Skeletal muscle tissue (tissue), 4 donors: ENCODE results near the gene LRRC4. TPM values are rescaled to one million over a fixed set of nuclear protein-coding genes. Genes with fewer than 3 reads are reported as not detected.

Experiments used
- H3K27ac ChIP-seq: one replicate; pipeline ENCODE4 v1.7.0; 2013; ENCODE audit warnings: mild to moderate bottlenecking, low read depth, low read length, inconsistent platforms
- H3K27me3 ChIP-seq, 3 donors: one replicate each; pipeline ENCODE4 v1.7.0; 2013; ENCODE audit warnings: low read length in 3 of 3; ENCODE audit not compliant: control insufficient read depth in 3 of 3, insufficient read depth in 3 of 3
- H3K36me3 ChIP-seq, 3 donors: one replicate each; pipeline ENCODE4 v1.7.0; 2013; ENCODE audit warnings: low read length in 3 of 3; ENCODE audit not compliant: control insufficient read depth in 3 of 3, insufficient read depth in 3 of 3
- H3K4me1 ChIP-seq, 3 donors: one replicate each; pipeline ENCODE4 v1.7.0; 2013; ENCODE audit warnings: low read length in 3 of 3, mild to moderate bottlenecking in 3 of 3; ENCODE audit not compliant: control insufficient read depth in 3 of 3, insufficient read depth in 3 of 3
- H3K4me3 ChIP-seq, 3 donors: one replicate each; pipeline ENCODE4 v1.7.0; 2013; ENCODE audit warnings: low read length in 3 of 3
- H3K9ac ChIP-seq, 3 donors: one replicate each; pipeline ENCODE4 v1.7.0; 2013; ENCODE audit warnings: low read length in 3 of 3, mild to moderate bottlenecking in 3 of 3, moderate library complexity in 2 of 3, low read depth in 1 of 3
- H3K9me3 ChIP-seq, 3 donors: one replicate each; pipeline ENCODE4 v1.7.0; 2013; ENCODE audit warnings: low read length in 3 of 3; ENCODE audit not compliant: control insufficient read depth in 3 of 3
- total RNA-seq: library from RNA; depleted of rRNA; stranded (reverse); fragments of >200 nt; gene quantifications from one replicate; pipeline ENCODE4 v1.2.3, GENCODE V29; 2014
- donor health status: Osteomylitis.

LRRC4 gene
- total RNA-seq, 1 donor from 2014 or later = 1.0 TPM

GRCh38 chr7:128073671-128074310 lies 42.6 kb upstream of the LRRC4 start:
- Histone ChIP-seq H3K4me1 (peaks cover 0 to 3% (median 0%) of the 10 kb centered on the region in 3 donors), H3K4me3 (no peak overlapping the region), H3K9me3 (no peaks in the 10 kb centered on the region), H3K27ac (no peak overlapping the region), H3K27me3 (no peaks in the 10 kb centered on the region), H3K36me3 (peaks cover 4 to 10% (median 6%) of the 10 kb centered on the region in 3 donors), H3K9ac (no peak overlapping the region)

GRCh38 chr7:128071801-128072200 lies 40.6 kb upstream of the LRRC4 start:
- no peaks in the 10 kb centered on the region for H3K27me3 ChIP-seq
- peaks cover 4 to 5% (median 5%) of the 10 kb centered on the region in 3 donors for H3K36me3 ChIP-seq
- no peak overlapping the region for H3K4me3 ChIP-seq
- H3K4me1 ChIP-seq = peaks cover 0 to 2% (median 0%) of the 10 kb centered on the region in 3 donors
- no peak overlapping the region for H3K9ac ChIP-seq
- H3K9me3 ChIP-seq = no peaks in the 10 kb centered on the region
- H3K27ac ChIP-seq = no peak overlapping the region

GRCh38 chr7:128071376-128071775 lies 40.1 kb upstream of the LRRC4 start:
- Histone ChIP-seq H3K4me1 (no peaks in the 10 kb centered on the region), H3K36me3 (peaks cover 3 to 5% (median 4%) of the 10 kb centered on the region in 3 donors), H3K9ac (no peak overlapping the region), H3K27ac (no peak overlapping the region), H3K27me3 (no peaks in the 10 kb centered on the region), H3K9me3 (no peaks in the 10 kb centered on the region), H3K4me3 (no peak overlapping the region)

GRCh38 chr7:128069373-128070364 lies 38.4 kb upstream of the LRRC4 start:
- H3K27ac ChIP-seq = no peak overlapping the region
- no peaks in the 10 kb centered on the region for H3K27me3 ChIP-seq
- no peak overlapping the region for H3K9ac ChIP-seq
- H3K4me3 ChIP-seq = no peak overlapping the region
- peaks cover 3 to 5% (median 4%) of the 10 kb centered on the region in 3 donors for H3K36me3 ChIP-seq
- no peaks in the 10 kb centered on the region for H3K9me3 ChIP-seq
- H3K4me1 ChIP-seq = no peaks in the 10 kb centered on the region

- H3K9ac ChIP-seq = no peak overlapping the region
- no peaks in the 10 kb centered on the region for H3K9me3 ChIP-seq
- no peaks in the 10 kb centered on the region for H3K36me3 ChIP-seq
- no peak overlapping the region for H3K27ac ChIP-seq
- H3K27me3 ChIP-seq = no peaks in the 10 kb centered on the region
- no peaks in the 10 kb centered on the region for H3K4me1 ChIP-seq
- no peak overlapping the region for H3K4me3 ChIP-seq
These were observed 37.5 kb upstream of the LRRC4 start for GRCh38 chr7:128068785-128069184.

GRCh38 chr7:128067983-128068382 lies 36.7 kb upstream of the LRRC4 start:
- no peaks in the 10 kb centered on the region for H3K9me3 ChIP-seq
- no peak overlapping the region for H3K9ac ChIP-seq
- no peaks in the 10 kb centered on the region for H3K36me3 ChIP-seq
- no peak overlapping the region for H3K4me3 ChIP-seq
- H3K27ac ChIP-seq = no peak overlapping the region
- no peaks in the 10 kb centered on the region for H3K4me1 ChIP-seq
- no peaks in the 10 kb centered on the region for H3K27me3 ChIP-seq

- Histone ChIP-seq H3K9ac (no peak overlapping the region), H3K9me3 (no peaks in the 10 kb centered on the region), H3K27ac (no peak overlapping the region), H3K4me3 (no peak overlapping the region), H3K36me3 (no peaks in the 10 kb centered on the region), H3K27me3 (no peaks in the 10 kb centered on the region), H3K4me1 (no peaks in the 10 kb centered on the region)
These were observed 35.6 kb upstream of the LRRC4 start for GRCh38 chr7:128066858-128067257.

- no peak overlapping the region for H3K4me3 ChIP-seq
- no peaks in the 10 kb centered on the region for H3K4me1 ChIP-seq
- H3K27ac ChIP-seq = no peak overlapping the region
- no peaks in the 10 kb centered on the region for H3K36me3 ChIP-seq
- no peaks in the 10 kb centered on the region for H3K9me3 ChIP-seq
- H3K27me3 ChIP-seq = no peaks in the 10 kb centered on the region
- no peak overlapping the region for H3K9ac ChIP-seq
These were observed 35.2 kb upstream of the LRRC4 start for GRCh38 chr7:128066395-128066794.

- H3K4me1 ChIP-seq = no peaks in the 10 kb centered on the region
- H3K36me3 ChIP-seq = no peaks in the 10 kb centered on the region
- no peaks in the 10 kb centered on the region for H3K9me3 ChIP-seq
These were observed 34.6 kb upstream of the LRRC4 start for GRCh38 chr7:128065872-128066271.

GRCh38 chr7:128063088-128063487 lies 31.9 kb upstream of the LRRC4 start:
- Histone ChIP-seq H3K4me3 (no peak overlapping the region), H3K9ac (no peak overlapping the region), H3K36me3 (no peaks in the 10 kb centered on the region), H3K27me3 (no peaks in the 10 kb centered on the region), H3K4me1 (no peaks in the 10 kb centered on the region), H3K27ac (no peak overlapping the region), H3K9me3 (no peaks in the 10 kb centered on the region)

More at GRCh38 chr7:128065872-128066271, 34.6 kb upstream of the LRRC4 start:
- no peak overlapping the region for H3K9ac ChIP-seq
- H3K4me3 ChIP-seq = no peak overlapping the region
- no peak overlapping the region for H3K27ac ChIP-seq
- no peaks in the 10 kb centered on the region for H3K27me3 ChIP-seq
